GM12801 (cell line): ENCODE results near the gene NAT10.

ENCODE experiments used
- CTCF ChIP-seq: IDR thresholded peaks from one replicate; pipeline ENCODE4 v1.5.1; 2011; ENCODE audit warnings: control low read depth; ENCODE audit not compliant: insufficient read length; ENCODE audit errors: extremely low read depth

The NAT10 gene

DNA sequence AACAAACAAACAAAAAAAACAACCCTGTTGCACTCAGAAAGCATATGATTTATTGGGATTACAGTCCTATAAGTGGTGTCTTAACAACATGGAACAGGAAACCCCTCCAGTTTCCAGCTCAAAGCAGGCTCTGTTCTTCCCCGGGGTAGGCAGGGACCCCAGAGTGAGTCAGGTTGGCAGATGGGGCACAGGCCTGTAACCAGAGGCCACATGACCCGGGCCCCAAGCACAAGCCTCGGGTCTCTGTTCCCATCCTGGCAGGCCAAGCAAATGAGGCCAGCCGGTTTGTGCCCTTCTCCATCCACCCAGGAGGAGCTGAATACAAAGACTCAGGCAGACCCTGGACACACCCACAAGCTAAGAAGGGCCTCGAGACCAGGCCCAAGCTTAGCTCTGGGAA lies 75.8 kb downstream of the NAT10 start:
- no peak for TF ChIP-seq CTCF

GRCh38 chr11:34181856-34182405 lies 76.5 kb downstream of the NAT10 start:
- TF ChIP-seq CTCF, result no peak

DNA sequence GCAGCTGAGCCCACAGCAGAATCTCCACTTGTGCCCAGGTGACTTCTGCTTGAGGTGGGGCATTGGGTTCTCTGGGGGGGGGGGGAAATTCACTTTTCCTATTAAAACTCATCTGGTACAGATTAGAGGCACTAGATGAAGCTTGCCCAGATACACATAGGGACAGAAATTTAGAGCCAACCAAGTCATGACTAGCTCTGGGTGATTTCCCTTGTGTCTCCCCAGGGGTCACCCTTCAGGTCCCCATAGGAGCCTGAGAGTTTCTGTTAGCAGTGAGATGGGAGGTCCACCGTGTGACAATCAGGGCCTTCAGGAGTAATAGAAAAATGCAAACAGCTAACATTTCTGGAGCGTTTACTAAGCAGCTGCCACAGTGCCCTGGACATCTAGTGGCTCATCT lies 77.0 kb downstream of the NAT10 start:
- no peak for TF ChIP-seq CTCF

- no peak for TF ChIP-seq CTCF
Measured at GRCh38 chr11:34182921-34183685, 77.7 kb downstream of the NAT10 start.

GRCh38 chr11:34183848-34184391 lies 78.5 kb downstream of the NAT10 start:
- no peak for TF ChIP-seq CTCF

DNA sequence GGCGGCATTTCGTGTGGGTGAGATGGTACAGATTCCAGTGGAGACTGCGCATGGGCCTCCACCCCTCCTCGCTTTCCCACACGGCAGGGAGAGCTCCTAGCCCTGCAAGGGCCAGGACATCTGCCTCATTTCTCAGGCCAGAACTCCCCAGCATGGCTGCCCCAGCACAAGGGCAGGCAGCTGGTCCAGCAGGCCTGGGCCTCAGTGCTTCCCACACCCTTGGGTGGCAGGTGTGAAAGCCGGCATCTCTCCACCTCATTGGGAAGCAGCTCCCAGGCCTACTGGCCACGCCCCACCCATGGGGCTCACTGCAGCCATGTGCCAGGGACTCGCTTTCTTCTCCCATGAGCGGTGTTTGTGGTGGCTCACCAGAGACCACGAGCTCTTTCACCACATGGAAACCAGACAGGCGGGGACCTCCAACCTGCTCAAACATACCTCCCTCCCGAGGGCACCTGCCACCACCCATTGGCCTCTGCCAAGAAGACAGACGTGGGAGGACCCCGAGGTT lies 79.1 kb downstream of the NAT10 start:
- TF ChIP-seq CTCF, result no peak

DNA sequence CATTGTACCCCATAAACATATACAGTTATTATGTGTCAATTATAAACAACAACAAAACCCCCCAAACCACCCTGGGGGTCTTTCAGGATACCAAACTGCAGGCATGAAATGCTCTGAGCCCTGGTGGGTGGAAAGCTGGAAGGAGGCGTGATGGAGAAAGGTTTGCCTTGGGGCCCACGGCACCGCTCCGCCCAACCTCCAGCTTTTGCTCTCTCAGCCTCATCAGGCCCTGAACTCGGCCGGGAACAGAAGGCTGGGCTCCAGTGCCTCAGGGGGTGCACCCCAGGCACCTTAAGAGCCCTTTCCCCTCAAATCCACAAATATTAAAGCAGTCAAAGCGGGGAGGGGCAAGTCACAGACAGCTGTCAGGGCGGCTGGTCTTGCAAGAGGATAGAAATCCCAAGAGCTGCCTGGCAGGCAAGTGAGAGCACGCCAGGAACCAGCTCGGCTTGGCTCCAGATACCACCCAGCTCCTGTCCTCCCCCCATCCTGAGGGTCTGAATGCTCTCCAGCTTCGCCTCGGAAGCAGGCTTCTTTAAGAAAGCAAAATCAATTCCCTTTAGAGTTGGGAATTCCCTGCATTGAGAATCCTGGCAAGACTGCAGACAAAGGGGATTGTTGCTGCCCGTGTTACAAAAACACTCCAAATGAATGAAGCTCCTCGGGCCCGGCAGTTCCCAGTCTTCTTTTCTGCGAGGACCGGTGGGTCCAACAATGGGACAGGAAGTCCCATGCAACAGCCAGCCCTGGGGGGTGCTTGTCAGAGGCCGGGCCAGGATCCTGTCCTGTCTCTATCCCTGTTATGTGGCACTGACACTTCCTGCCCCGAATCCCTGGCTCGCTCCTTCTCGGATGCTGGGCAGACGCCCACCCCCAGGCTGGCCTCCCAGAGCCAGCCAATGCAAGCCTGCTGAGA lies 80.8 kb downstream of the NAT10 start:
- TF ChIP-seq CTCF, result no peak
